Stimulated activated CD8-positive, alpha-beta memory T cell treated with anti-CD3 and anti-CD28 coated beads, Interleukin-15, amount 100 ng/mL, for 48 hours (primary cell): ENCODE data around the gene ENOX1.
A peak's percentile ranks its signal among the peaks of the same experiment; 100 is the strongest.

Experiments
- DNase-seq, 2 donors: peaks; one replicate each; pipeline ENCODE4 v3.0.0-alpha.2; 2020; ENCODE audit warnings: low read depth in 2 of 2

ENOX1 gene

DNA sequence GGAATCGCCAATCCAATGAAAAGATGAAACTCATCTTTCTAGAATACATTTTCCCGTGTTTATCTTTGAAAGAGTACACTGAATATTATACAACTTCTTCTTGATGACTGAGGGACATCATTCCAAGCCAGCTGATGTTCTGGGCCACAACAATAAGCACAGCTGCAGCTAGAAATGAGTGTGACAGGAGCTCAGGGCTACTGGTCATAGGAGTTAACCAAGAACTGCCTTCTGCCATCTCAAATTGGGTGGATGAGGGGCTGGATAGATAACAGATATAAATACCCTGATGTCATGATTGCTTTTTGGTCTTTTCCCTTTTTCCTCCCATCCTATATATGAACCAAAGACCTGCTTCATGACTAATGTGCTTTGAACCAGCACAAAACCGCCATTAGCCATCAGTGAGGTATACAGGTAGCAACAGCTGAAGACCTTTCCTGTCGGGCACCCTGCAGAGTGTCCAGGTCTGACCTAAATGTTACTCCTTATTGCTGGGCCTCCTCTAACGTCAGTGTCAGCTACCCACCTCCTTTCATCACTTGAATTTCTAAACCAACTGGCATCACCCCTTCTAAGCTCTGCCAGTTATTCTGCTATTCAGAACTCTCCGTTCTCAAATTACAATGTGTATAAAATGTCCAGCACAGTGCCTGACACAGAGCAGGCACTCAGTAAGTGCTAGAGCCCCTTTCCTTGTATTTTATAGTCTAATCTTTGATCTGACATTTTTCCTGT, 178.2 kb downstream of the ENOX1 start:
- no peak for DNase-seq

DNA sequence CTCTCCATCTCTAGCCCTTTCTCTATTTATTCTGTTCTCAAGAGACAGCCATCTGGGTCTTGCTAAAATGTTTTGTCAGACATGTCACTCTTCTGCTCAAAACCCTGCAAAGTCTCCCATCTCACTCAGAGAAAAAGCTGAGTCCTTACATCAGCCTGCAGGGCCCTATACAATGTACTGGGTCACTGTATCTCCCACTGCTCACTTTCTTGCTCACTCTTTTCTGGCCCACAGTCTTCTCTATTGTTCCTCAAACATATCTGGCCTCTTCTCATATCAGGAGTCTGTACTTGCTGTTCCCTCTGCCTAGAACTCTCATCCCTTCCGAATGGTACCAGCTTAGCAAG, 189.2 kb downstream of the ENOX1 start:
- DNase-seq: no peak

DNA sequence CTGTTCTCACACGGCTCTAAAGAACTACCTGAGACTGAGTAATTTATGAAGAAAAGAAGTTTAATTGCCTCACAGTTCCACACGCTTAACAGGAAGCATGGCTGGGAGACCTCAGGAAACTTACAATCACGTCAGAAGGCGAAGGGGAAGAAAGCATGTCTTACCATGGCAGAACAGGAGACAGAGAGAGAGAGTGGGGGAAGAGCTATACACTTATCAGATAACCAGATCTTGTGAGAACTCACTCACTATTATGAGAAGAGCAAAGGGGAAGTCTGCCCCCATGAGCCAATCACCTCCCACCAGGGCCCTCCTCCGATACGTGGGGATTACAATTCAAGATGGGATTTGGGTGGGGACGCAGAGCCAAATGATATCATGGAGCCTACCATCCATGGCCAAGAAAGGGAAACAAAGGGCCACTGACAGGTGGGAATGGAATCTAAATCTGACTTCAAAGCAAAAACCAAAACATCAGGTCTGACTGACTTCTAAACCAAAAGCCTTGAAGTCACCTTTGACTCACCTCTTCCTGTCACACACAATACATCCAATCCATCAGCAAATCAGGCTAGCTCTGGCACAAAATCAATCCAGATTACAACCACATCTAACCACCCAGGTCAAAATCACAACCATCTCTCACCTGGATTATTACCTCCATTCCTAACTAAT, 189.7 kb downstream of the ENOX1 start:
- peak in 1 of 2 donors; percentile 3 for DNase-seq

DNA sequence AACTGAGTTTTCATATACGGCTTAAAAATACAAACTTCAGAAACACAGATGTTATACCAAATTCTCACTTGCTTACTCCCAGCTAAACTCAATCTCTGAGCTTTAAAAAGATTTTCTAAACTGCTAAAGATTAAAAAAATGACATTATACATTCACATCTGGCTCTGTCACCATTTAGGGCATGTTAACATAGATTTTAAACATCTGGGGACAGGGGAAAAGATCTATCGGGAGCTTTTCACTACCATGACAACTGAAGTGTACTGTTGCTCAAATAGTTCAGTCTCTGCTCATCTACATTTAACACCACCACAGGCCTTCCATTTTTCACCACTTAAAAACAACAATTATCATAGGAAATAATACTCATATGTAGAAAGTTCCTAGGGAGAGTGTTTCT, 190.8 kb downstream of the ENOX1 start:
- DNase-seq: no peak

DNA sequence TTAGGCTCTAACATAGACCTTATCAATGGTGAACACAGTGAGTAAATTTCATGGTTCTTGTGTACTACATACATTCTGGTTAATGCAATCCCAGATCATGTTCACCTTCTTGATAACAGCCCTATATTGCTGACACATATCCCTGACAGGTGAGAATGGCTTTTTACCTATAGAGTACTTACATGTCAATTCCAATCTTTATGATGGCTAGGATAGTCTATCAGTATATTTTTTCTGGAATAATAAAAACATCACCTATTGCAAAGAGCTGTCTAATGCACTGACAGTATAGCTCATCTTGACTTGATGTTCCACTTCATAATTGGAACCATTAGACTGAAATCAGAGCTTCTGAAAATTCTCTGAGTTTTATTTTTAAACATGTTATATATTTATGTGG, 199.4 kb downstream of the ENOX1 start:
- DNase-seq: no peak

DNA sequence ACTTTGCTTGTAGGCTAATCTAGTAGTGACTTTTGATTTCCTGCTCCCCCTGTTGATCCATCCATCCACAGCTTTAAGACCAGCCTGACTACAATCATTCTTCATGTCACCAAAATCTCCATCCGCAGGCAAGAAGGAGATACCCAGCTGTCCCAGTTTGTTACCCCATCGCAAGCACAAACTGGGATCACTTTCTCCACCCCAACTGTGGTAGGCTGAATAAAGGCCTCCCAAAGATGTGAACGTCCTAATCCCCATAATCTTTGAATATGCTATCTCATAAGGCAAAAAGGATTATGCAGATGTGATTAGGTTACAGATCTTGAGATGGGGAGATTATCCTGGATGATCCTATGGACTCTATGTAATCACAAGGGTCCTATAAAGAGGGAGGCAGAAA, 202.0 kb downstream of the ENOX1 start:
- DNase-seq: no peak

DNA sequence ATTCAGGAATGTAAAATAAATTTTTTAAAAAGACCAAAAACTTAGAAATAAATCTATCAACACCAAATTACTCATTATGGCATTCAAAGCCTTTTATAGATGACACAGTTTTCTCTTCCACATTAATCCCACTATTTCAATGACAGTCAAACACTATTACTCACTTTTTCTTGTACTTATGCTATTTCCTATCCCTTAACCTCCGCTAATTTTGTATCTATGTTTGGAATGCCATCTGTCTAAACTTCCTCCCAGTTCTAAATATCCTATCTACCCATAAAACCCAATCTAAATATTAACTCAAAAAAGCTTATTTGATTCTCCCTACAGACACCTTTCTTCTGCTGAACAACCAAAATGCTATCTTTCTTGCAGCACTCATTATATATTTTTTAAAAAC, 203.5 kb downstream of the ENOX1 start:
- no peak for DNase-seq

DNA sequence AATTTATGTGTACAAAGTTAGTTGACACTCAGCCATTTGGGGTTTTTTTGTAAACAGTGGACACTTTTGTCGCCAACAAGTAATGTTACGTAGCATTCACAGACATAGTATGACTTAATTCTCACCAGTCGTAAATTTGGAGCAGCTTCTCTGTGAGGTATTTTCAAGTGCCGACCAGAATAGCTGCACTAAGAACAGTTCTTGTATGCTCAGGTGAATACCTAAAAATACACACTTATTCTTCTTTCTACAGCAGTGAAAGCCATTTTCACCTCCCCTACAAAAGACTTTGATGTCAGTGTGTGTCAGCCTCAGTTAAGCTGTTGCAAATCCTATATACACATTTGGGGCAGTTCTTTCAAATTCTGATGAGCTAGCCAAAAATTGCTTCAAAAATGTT, 206.5 kb downstream of the ENOX1 start:
- DNase-seq: no peak

DNA sequence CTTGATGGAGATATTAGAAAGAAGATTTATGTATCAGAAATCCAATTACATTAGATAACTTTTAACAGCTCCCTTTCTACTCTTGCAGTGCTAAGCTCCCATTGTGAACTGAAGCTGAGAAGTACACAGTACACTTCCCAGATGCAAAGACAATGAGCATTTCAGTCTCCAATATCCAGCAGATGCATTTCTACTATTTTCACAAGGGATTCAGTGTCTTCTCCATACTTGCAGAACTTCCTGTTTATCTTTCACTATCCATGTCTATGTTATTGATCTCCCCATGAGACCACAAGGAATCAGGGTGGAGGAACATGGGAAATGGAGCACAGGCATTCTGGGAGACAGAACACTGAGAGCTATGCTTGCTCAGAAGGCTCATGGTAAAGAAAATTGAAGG, 207.5 kb downstream of the ENOX1 start:
- no peak for DNase-seq

DNA sequence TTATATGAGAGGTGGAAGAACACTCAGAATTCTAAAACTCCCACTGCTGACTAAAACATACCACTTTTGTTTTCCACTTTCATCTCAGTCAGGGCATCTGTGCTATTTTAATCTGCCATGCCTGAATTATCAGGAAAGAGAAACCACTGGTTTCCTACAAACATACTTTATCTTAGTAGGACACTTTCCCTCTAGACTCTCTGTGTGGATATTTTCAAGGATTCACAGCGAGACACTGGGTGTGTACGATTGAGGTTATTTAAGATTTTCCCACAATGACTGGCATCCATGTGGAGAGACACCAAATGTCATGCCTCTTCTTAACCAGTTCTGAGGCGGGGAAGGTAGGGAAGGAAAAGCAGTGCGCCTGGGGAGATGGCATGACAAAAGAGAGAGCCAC, 212.2 kb downstream of the ENOX1 start:
- DNase-seq: no peak

DNA sequence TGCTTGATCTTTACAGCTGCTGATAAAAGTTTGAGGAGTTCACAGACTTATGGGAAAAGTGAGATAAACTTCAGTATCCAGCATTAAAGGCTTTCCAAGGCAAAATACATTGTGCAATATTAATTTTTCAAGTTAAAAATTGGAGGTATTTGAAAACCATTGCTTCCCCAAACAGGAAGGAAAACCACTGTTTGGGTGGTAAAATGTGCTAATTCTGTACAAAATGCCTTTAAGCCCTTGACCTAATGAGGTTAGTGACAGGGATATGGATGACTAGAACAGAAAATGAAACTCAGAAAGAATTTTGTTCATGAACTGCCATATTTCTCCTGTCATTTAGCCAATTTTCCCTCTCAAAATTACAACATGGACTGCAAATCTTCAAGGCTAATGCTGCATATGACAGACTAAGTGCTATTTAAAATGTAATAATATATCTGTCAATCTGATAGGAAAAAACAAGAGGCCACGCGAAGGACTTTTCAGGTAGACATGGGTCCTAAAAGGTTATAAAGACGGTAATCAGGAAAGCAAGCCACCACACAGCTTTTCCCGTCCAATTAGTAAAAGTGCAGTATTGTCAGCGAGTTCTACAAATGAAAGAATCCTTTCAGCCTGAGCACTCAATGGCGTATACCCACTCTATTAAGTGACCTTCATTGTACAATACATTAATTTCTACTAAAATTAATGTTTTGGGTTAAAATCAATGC, 212.8 kb downstream of the ENOX1 start:
- DNase-seq: no peak

DNA sequence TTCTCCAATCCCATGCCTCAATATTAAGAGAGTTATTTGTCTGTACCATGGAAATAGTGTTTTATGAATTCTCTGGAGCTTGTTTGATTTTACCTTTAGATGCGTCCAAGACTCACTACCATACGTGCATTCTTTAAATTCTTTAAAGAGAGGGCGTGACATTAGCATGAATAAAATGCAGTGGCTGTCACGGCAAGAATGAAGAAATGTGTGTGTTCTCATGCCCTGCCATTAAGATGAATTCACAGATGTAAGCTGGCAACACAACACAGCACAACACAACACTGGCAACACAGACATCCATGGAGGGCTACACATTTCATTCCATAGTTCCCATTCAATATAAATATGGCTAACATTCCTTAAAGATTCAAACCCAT, 213.4 kb downstream of the ENOX1 start:
- no peak for DNase-seq

DNA sequence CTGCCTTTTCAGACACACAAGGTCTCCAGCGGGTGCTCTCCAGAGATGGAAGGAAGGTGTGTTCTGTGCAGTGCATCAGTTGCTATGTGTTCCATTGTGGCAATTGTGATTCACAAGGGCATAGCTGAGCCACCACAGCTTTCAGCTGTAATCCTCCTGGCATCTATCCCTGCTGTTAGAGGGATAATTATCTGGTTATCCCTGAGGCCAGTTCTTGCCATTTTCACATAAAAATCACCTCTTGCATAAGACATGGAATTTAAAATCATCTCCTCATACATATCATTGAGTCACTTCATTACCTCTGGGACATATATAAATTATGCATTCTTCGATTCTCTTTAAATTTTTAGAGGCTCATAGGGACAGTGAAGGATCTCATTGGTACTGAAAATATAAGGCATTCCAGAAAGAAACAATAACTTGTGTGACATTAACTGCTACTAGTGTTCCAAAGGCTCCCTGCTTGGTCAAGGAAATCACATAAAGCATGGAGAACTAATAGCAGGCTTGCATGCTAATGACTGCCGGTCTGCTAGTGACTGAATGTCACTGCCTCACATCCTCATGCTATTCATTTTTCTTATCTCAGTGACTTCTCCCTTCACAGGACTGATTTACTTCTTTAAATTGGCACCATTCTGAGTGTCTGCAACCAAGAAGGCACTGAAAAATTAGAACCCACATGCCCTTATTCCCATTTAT, 214.0 kb downstream of the ENOX1 start:
- no peak for DNase-seq

DNA sequence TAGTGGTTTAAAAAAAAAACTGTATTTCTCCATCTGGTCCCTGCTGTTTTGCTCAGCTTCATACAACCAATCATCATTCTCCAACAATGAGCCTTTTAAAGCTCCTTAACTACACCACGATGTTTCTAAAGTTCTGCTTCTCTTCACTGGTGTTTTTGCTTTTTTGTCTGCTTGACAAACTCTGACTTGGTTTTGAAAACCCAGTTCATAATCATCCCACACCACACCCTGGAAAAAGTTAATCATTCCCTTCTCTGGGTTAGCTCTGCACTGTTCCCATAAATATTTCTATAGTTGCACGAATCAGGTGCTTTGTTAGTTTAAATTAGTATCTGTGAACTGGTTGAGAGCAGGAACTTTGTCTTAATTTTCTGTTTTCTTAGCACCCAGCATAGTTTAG, 217.1 kb downstream of the ENOX1 start:
- DNase-seq: no peak

DNA sequence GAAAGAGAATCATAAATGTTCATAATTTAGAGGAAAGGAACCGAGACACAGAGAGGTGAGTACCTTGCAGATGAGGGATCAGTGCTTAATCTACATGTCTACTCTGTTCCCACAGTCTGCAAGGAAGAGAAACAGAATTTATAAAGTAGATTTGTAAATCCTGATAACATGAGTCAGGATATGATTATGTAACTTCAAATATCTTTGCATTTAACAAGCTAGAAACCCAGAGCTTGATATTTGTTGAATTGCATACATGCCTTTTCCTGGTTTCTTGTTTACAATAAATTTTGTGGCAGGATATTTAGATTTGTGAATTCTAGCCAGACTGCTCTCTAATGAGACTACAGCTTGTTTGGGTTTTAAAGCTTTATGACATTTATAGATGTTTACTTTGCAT, 219.2 kb downstream of the ENOX1 start:
- DNase-seq: no peak

DNA sequence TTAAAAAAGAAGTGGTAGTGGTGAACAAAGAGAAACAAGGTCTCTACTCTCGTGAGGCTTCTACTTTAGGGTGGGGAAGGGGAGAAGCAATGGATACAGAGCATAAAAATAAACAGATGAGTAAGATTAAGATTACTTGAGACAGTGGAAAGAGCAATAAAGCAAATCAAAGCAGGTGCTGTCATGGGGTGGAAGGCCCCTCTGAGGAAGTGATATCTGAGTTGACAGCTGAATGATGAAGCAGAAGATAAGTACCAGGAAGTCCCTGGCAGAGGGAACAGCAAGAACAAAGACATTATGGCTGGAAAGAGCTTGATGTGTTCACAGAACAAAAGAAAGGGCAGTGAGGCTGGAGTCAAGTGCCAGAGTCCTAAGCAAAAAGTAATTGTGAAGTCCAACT, 221.8 kb downstream of the ENOX1 start:
- DNase-seq: no peak

DNA sequence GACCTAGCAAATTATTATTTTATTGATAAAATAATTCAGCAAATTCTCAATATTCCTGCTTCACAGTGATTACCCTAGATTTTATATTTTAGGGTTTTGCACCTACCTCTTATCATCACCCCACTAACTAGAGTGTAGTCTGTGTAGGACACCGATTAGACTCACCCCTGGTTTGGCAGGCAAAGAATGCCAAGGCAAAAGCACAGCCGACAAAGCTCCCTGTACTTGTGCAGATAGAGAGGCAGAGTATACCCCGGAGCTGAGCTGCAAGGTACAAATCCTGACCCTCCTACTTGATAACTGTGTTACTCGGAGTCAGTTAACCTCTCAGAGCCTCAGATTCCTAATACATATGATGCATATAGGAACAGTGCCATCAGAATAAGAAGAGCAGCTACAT, 225.7 kb downstream of the ENOX1 start:
- no peak for DNase-seq

DNA sequence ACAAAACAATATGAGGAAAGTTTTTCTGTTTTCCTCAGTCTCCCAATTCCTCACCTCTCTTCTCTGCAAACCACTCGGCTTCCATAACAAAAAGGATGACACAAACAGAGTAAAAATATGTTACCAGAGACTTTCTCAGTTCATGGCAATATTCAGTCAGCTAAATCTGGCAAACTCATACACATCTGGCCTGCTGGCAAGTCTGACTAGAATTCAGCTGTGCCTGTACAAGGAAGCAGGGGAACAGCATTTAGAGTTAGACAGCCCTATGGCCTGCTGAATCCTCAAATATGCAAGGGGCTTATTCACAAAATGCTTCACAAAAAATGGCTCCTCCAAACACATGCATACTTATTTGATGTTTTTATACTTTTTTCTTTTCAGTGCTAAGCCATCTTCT, 227.8 kb downstream of the ENOX1 start:
- DNase-seq: no peak

DNA sequence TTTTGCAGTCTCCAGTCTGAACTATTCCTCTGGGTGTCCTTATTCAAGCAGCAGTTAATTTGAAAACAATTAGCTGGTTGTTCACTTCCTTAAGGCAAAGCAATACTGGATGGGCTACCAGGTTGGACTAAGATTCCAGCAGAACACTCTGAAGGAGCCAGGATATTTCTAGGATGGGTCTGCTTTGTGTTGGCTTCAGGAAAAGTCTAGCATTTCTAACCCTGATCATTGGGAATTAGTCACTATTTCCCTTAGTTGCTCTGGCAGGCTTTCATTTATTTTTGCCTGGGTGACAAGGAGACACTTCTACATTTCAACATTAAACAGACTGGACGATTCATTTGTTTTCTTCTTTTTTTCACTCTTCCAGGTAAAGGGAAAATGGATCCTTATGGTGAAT, 228.4 kb downstream of the ENOX1 start:
- no peak for DNase-seq

DNA sequence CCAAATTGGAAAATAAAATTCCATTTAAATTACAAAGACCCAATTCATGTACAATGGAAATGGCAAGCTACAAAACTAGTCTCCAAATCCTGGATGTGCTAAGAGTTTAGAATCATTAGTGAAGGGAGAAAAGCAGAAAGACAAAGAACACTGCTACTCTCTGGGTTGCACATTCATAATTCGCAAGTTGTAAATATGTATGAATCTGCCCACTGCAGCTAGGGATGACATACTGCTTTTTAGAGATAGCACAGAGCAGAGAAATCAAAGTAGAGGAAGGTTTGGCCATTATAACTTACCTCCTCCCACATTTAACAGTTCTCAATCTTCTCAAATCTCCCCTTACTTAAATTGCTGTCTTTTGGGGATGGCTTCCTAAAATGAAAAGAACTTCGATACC, 231.1 kb downstream of the ENOX1 start:
- no peak for DNase-seq

DNA sequence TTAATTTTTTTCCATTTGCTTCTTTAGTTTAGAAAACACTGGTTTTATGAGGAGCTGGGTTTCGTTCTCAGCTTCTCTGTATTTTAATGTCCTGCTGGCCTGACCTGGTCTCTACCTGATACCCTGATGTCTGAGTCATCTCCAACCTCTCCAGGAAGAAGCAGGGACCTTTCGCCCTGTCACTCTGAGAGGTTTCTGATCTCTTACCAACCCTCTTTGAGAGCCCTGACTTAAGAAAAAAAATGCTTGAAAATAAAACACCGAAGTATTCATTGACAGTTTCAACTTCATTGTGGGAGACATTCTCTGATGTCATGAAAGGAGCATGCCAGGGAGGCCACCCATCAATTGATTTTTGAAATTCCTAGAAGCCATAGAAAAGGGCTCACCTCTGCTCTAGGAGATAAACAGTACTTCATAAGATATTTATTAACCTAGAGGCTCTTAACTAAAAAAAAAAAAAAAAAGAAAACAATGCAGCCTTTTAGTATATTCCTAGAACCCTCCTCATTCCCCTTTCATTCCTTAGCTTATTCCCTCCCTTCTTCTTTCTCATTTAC, 234.8 kb downstream of the ENOX1 start:
- DNase-seq: no peak

DNA sequence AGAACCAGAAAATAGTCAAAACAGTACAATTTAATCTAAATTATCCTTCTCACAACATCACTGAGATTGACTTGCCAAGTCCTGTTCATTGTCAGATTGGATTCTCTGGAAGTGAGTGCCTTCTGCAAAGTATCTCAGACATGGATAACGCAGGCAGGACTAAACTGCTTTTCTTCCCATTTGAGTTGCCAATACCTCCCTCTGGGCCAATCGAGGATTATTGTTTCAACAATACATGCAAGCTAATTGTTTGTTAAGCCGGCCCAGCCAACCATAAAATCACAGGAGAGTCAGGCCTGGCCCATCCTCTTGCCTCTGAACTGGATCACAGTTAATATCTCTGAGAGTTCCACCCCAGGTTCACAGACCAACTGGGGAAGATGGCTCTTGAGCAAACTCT, 240.0 kb downstream of the ENOX1 start:
- DNase-seq: no peak
